Measurements from ENCODE around the gene HOXC6.

HOXC6 gene

DNA sequence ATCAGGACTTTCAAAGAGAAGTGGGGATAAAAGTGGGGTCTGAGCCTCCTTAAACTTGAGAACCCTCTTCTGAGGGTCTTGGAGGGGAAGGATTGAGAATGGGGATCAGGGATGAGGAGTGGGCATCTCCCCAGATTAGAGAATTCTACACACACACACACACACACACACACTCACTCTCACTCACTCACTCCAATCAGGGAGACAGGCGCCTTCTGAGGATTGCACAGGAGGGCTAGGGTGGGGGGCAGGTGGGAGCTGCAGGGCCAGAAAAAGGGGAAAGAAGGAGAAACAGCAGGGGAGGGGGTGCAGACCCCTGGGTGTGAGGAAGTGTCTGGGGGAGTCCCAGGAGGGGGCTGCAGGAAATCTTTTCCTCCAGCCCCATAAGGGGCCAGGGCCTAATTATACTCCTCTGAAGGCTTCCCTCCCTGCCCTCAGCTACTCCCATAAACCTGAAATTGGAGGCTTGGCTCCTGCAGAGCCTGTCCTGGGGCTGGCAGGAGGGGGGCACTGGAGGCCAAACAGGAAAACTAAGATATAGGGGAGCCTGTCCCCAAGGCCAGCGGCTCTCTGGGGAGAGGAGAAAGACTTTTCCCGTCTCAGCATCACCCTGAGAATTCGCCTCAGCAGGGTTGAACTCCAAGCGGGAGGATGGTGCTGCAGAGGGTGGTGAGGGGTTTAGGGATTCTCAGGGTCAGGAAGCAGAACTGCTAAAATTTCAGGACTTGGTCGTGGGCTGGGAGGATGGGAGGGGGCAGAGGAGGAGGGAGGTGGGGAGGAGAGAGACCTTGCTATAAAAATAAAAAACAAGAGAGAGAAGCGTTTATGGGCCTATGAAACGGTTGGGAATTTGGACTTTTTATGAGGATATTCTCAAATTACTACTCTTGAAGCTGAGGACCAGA, 26.7 kb upstream of the HOXC6 start:
- no peak for DNase-seq (ENCODE audit: low read depth, low spot score)
- H3K27ac ChIP-seq = no peak overlapping the region

DNA sequence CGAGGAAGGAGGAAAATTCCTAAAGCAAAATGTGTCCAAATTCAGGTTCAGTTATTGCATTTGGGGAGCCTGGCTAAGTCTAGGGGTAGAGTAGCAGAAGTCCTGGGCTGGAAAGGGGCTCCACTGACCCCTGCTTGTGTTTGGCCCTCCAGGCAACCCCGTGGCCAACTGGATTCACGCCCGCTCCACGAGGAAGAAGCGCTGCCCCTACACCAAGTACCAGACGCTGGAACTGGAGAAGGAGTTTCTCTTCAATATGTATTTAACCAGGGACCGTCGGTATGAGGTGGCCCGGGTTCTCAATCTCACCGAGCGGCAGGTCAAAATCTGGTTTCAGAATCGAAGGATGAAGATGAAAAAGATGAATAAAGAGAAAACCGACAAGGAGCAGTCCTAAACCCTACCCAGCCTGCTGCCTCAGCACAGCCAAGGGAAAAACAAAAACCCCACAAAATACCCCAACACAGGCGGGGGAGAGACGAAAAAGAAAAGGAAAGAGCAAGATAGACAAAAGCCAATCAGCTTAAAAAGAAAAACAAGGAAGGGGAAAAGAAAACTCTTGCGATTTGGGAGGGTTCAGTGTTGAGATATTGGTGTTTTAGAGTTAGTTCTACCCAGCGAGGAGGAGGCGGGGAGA, 25.8 kb upstream of the HOXC6 start:
- H3K27ac ChIP-seq = no peak overlapping the region

DNA sequence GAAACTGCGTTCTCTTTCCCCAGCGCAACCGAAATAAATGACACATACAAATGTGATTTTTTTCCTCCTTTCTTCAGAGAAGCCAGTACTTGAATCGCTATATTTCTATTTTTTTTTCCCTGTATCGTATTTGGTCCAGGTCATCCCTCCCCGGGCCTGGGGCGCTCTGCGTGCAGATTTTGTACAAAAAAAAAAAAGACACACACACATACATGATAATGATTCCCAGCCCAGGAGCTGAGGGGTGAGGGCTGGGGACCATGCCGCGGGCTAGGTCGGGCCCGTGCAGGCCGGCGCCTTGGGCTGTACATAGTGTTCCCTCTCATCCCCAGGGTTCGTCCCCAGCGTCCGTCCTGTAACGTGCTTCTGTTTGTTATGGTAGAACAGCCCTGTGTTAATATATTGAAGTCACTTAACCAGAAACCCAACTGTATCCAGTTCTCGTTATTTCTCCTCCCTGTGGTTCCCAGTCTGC, 25.3 kb upstream of the HOXC6 start:
- H3K27ac ChIP-seq = no peak overlapping the region

More for the DNA sequence above, 25.8 kb upstream of the HOXC6 start:
- no peak for DNase-seq (ENCODE audit: low read depth, low spot score)

DNA sequence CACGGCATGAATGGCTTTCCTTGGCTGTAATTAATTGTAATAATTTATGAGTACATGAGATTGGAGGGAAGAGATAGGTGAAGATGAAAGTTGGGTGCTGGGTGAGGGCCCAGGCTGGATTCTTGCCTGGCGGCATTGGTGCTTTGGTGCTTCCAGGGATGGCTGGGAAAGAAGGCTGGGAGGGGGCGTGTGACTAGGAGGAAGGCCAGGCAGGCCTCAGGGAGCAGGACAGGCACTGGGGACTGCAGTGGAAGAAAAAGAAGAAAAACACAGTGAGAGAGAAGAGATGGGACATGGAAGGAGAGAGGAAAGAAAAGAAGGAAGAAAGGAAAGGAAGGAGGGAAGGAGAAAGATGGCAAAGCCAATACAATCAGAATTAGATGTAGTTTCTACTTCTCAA, 24.6 kb upstream of the HOXC6 start:
- H3K27ac ChIP-seq = no peak overlapping the region
- no peak for DNase-seq (ENCODE audit: low read depth, low spot score)

More for the DNA sequence above, 25.3 kb upstream of the HOXC6 start:
- DNase-seq (ENCODE audit: low read depth, low spot score) = no peak

DNA sequence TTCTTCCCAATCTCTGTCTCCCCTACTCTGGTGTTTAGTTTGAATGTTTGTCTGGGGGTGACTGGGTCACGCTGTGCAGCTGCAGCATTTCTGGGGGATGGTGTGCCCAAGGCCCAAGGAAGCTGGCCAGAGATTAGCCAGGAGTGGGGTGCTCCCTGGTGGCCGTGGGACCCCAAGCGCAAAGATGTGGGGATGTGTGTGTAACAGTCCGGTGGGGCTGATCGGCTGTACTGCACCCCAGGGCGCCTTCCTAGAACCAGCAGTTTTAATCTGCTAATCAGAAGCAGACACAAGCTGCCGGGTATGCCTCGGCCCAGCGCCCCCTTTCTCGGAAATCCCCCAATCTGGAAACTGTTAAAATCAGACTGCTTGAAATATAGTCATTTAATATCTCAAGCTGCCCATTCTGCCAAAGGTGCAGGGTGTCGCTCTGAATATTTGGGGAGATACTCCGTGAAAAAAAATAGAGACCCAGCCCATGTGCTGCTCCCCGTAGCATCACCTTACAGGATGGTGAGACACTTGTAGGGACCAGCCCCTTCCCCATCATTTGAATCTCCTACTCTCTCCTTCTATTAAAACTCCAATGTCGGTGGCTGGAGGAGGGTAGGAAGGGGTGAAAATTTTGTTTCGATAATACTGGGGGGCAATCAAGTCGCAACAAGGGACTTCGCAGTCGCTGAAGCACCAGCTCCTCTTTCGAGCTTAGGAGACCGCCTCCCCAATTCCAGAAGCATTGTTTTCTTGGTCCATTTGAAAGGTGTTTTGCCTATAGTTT, 24.0 kb upstream of the HOXC6 start:
- no peak overlapping the region for H3K27ac ChIP-seq
- no peak for DNase-seq (ENCODE audit: low read depth, low spot score)

GRCh38 chr12:54004841-54005530, 23.3 kb upstream of the HOXC6 start:
- no peak for DNase-seq (ENCODE audit: low read depth, low spot score)
- H3K27ac ChIP-seq = no peak overlapping the region

- no peak overlapping the region for H3K27ac ChIP-seq
- DNase-seq (ENCODE audit: low read depth, low spot score) = no peak
Measured at GRCh38 chr12:54005531-54005852, 22.7 kb upstream of the HOXC6 start.

DNA sequence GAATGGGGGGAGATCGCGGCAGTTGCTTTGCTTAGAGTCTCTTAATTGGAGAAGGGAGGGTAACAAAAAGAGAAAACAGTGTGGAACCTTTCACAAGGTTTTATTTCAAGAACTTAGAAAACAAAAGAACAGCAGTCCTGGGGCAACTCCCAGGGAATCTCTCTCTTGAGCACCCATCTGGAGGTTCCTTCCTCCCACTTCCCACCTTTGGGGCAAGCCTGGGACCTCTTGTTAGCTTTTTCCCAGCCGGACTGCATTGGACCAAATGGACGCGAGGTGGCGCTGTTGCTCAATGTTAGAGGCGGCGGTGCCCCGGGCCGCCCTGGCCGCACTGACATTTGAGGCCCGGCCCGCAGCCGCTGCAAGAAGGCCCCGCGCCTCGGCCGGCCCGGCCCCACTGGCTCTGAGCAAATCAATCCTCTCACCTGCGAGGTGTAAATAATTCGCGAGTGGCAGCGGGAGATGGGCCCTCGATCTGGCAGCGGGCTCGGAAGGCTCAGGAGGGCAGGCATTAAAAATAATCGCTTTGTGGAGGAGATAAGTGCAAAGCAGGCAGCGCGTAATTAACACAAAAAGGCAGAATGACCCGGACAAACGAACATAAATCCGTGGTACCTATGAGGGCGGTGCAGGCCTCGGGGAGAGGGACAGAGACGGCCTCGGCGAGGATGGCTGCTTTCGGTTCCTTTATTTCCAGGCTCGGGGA, 22.2 kb upstream of the HOXC6 start:
- DNase-seq (ENCODE audit: low read depth, low spot score) = no peak
- no peak overlapping the region for H3K27ac ChIP-seq

DNA sequence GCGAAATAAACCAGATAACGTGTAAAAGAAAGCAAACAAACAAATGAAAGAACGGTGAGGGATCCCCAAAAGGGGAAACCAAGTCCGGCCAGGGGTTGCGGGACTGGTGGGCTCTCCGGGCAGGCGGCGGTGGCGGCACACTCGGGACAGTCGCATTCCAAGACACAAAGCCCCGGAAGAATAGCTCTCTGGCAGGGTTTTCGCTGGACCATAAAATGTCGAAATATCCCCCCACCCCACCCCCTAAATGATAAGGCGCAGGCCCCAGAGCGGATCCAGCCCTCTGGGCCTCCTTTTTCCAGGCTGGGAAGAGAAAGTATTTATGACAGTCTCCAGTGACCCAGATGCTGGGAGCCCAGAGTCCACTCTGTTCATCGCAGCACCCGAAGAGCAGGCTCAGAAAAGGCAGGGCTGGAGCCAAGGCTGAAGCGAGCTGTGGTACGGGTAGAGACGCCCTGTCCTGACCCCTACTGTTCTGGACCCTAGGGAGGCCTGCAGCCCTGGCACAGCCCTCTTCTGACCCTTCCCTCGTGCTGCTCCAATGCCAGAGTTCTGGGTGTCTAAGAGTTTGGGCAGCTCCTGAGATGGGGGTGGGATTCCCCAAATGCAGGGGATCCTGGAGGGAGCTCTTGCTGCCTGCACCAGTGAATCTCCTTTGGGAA, 21.6 kb upstream of the HOXC6 start:
- no peak overlapping the region for H3K27ac ChIP-seq
- DNase-seq (ENCODE audit: low read depth, low spot score) = no peak

- DNase-seq (ENCODE audit: low read depth, low spot score) = no peak
- H3K27ac ChIP-seq = no peak overlapping the region
Measured at GRCh38 chr12:54007538-54008259, 20.5 kb upstream of the HOXC6 start.

DNA sequence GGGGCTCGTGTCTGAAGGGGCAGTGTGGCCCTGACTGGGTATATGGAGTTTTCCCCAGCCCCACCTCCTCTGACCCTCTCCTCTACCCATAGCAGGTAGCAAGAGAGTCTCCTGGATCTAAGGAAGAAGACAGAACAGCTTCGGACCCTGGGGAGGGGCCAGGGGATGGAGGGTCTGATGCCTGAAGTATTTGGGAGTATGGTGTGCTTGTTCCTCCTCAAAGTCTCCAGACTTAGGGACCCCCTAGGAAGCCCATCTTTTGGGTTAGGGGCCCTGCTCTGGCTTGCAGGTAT, 20.0 kb upstream of the HOXC6 start:
- DNase-seq (ENCODE audit: low read depth, low spot score) = no peak
- H3K27ac ChIP-seq = no peak overlapping the region

DNA sequence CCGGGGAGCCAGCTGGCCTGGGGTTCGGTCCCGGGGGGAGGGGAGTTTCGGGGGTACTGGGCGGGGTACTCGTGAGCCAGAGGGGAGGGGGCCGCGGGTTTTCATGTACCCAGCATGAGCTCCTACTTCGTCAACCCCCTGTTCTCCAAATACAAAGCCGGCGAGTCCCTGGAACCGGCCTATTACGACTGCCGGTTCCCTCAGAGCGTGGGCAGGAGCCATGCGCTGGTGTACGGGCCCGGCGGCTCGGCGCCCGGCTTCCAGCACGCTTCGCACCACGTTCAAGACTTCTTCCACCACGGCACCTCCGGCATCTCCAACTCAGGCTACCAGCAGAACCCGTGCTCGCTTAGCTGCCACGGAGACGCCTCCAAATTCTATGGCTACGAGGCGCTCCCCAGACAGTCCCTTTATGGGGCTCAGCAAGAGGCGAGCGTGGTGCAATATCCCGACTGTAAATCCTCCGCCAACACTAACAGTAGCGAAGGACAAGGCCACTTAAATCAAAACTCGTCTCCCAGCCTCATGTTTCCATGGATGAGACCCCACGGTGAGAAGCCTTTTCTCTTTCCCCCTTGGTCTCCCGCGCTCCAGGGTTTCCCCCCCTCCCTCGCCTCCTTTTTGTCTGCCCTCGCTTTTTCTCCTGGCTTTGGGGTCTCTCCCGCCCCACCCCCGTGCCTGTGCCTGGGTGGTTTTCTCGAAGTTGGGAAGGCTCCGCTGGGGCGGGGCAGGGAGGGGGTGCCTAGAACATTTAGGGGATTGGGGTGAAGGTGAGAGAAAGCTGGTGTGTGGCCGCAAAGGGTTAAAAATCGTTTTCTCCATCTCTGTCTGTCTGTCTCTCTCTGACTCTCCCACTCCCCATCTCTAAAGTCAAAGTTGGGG, 18.8 kb upstream of the HOXC6 start:
- DNase-seq (ENCODE audit: low read depth, low spot score) = no peak
- H3K27ac ChIP-seq = no peak overlapping the region

DNA sequence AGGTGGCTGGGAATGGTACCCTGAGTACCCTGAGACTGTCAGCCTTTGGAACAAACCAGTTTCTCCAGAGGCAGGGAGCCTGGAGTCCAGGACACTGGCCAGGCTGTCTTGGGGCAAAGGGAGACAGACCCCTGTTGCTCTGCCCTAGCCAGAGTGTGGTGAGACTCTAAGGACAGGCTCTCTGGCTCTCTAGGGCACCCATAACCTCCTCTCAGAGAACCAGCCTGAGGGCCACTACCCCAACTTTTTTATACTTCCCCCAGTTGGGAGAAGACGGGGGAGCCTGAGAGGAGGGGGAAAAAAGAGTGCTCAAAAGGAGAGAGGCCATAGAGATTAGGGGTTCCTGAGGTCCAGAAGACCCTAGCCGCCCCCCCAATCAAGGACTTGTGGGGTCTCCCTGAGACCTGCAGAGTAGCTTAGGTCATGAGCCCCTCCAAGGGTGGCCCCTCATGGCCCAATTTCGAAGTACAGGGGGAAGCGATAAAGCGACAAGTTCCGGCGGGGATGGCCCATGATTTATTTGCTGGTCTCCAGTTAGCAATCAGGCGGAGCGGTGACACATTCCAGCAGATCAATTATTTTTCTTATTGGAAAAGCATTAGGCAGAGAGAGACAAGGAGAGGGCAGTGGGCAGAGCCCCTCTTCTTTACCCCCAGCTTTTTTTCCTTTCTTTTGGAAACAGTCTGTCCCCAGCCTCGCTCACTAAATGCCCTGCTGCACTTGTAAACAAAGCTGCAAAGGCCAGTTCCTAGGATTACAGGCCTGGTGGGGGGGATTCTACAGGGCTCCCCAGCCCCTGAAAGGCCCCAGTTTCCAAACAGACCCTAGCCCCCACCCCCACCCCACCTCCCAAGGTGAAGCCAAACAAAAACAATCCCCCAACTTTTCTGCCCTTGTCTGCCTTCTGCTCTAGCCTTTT, 17.9 kb upstream of the HOXC6 start:
- no peak for DNase-seq (ENCODE audit: low read depth, low spot score)
- H3K27ac ChIP-seq = no peak overlapping the region

DNA sequence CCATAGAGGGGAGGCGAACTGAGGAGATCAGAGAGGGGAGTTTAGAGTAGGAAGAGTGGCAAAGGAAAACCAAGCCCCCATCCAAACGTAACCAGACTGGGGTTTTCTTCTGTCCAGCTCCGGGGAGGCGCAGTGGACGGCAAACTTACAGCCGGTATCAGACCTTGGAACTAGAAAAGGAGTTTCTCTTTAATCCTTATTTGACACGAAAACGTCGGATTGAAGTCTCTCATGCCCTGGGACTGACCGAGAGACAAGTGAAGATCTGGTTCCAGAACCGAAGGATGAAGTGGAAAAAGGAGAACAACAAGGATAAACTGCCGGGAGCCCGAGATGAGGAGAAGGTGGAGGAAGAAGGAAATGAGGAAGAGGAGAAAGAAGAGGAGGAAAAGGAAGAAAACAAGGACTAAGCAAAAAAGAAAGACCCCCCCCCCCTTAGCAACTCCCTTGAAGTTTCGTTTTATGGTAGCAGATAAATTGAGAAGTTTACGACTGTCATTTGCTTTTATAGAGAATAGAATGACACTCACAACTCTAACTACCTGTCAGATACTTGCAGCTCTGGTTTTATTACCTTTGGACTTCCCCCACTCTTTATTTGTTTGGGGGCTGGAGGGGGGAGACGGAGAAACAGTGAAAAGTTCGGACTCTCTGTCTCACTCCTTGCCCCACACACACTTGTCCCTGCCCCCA, 17.1 kb upstream of the HOXC6 start:
- DNase-seq (ENCODE audit: low read depth, low spot score) = no peak
- no peak overlapping the region for H3K27ac ChIP-seq

DNA sequence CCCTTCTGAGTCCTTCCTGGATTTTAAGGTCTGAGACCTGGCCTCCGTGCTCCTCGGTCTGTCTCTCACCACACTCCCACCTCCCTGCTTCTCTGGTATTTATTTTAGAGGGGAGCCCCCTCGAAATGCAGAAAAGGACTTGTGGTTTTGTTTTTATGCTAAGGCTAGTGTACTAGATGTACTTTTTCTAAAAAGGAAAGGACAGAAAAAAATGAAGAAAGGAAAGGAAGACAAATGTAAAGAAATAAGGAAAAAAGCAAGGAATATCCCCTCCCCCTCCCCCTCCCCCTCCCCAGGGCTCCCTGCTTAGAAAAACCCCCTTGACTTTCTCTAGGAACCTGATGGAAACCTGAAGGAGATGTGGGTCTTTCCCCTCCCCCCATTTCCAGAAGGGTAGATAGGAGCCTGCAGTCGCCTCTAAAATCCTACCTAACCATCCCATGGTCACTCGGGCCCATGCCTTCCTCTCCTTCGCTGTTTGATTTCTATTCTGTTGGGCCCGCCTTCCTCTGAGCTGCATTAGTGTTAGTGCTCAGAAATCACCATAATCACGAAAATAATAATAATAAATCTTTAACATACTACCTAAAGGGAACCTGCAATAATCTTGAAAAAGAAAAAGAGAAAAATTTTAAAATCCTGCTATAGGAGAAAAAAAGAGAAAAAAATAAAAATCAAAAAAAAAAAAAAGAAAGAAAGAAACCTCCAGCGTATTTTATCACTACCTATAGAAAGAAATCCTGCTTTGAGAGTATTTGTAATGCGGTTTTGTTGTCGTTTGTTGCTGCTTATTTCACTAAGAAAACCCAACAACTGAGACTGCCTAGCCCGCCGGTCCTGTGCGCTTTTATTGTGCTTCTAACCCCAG, 16.3 kb upstream of the HOXC6 start:
- H3K27ac ChIP-seq = no peak overlapping the region
- DNase-seq (ENCODE audit: low read depth, low spot score) = no peak

Measured in epithelial cell of prostate (primary cell).